C4-2B (cell line): Measurements from ENCODE around the gene LYST.

Source experiments
- ZFX ChIP-seq: fragments of 450-650 bp; IDR thresholded peaks from 2 replicates; pipeline ENCODE4 v1.6.1; 2017
- TF ChIP-seq, protein P1 (sequence below): fragments of 450-650 bp; conservative IDR thresholded peaks from 2 replicates; pipeline ENCODE4 v1.5.1; 2017; ENCODE audit warnings: mild to moderate bottlenecking

GRCh38 chr1:235724730-235725129 lies 142.0 kb downstream of the LYST start:
- TF ChIP-seq, protein P1, sequence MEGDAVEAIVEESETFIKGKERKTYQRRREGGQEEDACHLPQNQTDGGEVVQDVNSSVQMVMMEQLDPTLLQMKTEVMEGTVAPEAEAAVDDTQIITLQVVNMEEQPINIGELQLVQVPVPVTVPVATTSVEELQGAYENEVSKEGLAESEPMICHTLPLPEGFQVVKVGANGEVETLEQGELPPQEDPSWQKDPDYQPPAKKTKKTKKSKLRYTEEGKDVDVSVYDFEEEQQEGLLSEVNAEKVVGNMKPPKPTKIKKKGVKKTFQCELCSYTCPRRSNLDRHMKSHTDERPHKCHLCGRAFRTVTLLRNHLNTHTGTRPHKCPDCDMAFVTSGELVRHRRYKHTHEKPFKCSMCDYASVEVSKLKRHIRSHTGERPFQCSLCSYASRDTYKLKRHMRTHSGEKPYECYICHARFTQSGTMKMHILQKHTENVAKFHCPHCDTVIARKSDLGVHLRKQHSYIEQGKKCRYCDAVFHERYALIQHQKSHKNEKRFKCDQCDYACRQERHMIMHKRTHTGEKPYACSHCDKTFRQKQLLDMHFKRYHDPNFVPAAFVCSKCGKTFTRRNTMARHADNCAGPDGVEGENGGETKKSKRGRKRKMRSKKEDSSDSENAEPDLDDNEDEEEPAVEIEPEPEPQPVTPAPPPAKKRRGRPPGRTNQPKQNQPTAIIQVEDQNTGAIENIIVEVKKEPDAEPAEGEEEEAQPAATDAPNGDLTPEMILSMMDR, result no peak
- no peak for TF ChIP-seq ZFX
